Keratinocyte (primary cell): ENCODE results near the gene DEDD.
A peak's percentile ranks its signal among the peaks of the same experiment; 100 is the strongest.

Experiments
- CTCF ChIP-seq, 3 experiments: IDR thresholded peaks in 1 of 3; conservative IDR thresholded peaks in 1 of 3; optimal IDR thresholded peaks in 1 of 3; 2 replicates in 2 of 3; 3 replicates in 1 of 3; pipeline versions ENCODE3 to v1.5.1; 2011; ENCODE audit warnings: low read length in 3 of 3, mild to moderate bottlenecking in 3 of 3, moderate library complexity in 2 of 3, control low read depth in 1 of 3, inconsistent platforms in 1 of 3; ENCODE audit not compliant: insufficient read depth in 2 of 3; ENCODE audit errors: extremely low read depth in 1 of 3
- EZH2 ChIP-seq: IDR thresholded peaks from one replicate; pipeline ENCODE4 v1.6.1; 2012; ENCODE audit warnings: inconsistent platforms, mild to moderate bottlenecking, low read length, moderate library complexity

GRCh38 chr1:161139766-161140165, 7.3 kb upstream of the DEDD start:
- peak; percentile 18 to 30 (median 22) for TF ChIP-seq CTCF (optimal IDR thresholded peaks at IDR 0.05 in 1 of 3, IDR thresholded peaks at IDR 0.05 in 1 of 3, conservative IDR thresholded peaks at IDR 0.05 in 1 of 3; ENCODE audit: extremely low read depth in 1 of 3, insufficient read depth in 2 of 3, low read length in 3 of 3)
- TF ChIP-seq EZH2: no peak
